ENCODE measurements around the gene ABLIM2.

- TF ChIP-seq, protein P1, sequence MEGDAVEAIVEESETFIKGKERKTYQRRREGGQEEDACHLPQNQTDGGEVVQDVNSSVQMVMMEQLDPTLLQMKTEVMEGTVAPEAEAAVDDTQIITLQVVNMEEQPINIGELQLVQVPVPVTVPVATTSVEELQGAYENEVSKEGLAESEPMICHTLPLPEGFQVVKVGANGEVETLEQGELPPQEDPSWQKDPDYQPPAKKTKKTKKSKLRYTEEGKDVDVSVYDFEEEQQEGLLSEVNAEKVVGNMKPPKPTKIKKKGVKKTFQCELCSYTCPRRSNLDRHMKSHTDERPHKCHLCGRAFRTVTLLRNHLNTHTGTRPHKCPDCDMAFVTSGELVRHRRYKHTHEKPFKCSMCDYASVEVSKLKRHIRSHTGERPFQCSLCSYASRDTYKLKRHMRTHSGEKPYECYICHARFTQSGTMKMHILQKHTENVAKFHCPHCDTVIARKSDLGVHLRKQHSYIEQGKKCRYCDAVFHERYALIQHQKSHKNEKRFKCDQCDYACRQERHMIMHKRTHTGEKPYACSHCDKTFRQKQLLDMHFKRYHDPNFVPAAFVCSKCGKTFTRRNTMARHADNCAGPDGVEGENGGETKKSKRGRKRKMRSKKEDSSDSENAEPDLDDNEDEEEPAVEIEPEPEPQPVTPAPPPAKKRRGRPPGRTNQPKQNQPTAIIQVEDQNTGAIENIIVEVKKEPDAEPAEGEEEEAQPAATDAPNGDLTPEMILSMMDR (conservative IDR thresholded peaks at IDR 0.05; ENCODE audit: low read length) = no peak
- no peak for TF ChIP-seq EZH2phosphoT487 (IDR thresholded peaks at IDR 0.05; ENCODE audit: borderline replicate concordance, low read depth, low read length)
These were observed 175.3 kb downstream of the ABLIM2 start for GRCh38 chr4:7983296-7983695.
